CD4-positive, alpha-beta T cell treated with Interleukin-4 for 1 hour (primary cell): ENCODE results near the gene SIX1.

ENCODE experiments used
- DNase-seq, 2 donors: peaks; one replicate each; pipeline ENCODE4 v3.0.0-alpha.2; 2020 to 2022

The SIX1 gene

DNA sequence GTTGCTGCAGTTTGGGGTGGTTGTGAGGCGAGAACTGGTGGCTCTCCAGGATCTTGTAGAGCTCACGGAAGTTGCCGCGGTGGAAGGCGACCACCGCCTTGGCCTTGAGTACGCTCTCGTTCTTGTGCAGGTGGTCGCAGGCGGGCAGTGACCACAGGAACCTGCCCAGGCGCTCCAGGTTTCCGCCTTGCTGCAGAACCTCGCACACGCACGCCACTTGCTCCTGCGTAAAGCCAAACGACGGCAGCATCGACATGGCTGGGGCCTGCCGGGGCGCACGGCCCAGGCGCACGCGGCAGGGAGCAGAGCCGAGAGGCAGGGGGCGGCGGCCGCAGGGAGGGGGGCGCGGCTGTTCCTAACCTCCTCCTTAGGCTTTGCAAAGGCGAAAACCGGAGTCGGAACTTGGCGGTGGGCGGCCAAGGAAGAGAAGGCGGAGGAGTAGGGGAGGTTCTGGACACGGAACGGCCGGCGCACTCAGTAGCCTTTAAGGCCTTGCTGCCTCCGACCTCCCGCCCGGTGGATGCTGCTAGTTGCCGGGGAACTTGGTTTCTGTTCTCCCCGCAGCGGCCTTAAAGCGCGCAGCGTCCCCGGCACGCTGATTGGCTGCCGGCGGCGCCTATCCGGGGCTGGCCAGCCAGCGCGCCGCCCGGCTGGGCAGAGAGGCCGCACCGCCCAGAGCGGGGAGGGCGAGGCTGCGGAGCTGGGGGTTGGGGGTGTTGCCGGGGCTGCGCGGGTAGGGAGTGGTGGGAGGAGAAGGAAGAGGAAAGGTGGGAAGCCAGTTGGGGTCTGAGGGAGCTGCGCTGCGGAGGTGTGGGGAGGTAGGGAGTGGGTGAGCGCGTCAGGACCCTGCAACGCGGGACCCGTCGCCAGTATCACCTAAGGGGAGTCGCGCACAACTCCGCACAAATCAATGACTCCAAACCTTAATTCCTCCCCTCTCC is at the start of gene SIX1:
Gene SIX1, minus strand, starts transcription at position 544 of the 941 bp plus-strand sequence. Its CDS starts 288 bp downstream, at position 256.
- DNase-seq: peak in 1 of 2 donors; percentile 20

DNA sequence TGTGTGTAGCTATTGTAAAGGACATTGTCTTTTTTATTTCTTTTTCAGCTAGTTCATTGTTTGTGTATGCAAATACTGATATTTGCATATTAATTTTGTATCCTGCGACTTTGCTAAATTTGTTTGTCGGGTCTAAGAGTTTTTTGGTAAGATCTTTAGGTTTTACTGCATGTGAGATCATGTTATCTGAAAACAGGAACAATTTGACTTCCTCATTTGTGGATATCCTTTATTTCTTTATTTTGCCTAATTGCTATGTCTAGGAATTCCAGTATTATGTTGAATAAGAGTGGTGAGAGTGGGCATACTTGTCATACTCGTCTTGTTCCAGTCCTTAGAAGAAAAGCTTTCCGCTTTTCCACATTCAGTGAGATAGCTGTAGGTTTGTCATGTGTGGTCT is 46.0 kb upstream of the SIX1 start:
- DNase-seq: no peak

DNA sequence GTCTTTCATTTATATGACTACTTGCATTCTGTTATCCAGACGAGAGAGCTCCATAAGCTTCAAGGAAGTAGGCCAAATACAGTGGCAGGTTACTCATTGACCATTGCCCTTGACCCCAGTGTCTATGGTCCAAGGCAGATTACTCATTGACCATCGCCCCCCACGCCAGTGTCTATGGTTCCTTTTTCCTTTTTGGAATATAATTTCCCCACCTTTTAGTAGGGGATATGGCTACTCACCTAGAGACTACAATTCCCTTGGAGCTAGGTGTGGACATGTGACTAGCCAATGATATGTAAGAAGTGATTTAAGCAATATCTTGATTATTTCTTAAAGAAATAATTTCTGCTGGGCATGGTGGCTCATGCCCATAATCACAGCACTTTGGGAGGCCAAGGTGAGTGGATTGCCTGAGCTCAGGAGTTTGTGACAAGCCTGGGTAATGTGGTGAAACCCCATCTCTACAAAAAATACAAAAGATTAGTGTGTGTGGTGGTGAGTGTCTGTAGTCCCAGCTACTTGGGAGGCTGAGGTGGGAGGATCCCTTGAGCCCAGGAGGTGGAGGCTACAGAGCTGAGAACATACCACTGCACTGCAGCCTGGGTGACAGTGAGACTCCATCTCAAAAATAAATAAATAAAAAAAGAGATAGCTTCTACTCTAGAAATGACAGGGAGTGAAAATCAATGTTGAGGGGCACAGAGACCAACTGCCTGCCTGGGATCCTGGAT is 42.3 kb upstream of the SIX1 start:
- DNase-seq: no peak

DNA sequence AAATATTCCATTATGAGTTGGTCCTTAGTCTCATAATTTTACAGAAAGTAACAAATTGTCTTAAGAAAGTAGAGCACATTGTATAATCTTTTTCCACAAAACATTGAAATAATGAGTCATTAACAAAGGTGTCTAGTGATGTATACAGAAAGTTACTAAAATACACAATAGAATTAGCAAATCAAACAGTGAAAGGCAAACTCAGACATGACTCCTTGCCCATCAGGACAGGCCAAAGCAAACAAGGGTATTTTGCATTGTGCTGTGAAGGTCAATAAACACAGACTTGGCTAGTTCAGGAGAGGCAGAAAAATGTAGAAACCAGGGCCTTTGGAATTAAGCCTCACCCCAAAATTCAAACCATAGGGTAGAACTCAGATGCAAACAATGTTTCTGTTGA is 37.6 kb upstream of the SIX1 start:
- no peak for DNase-seq

DNA sequence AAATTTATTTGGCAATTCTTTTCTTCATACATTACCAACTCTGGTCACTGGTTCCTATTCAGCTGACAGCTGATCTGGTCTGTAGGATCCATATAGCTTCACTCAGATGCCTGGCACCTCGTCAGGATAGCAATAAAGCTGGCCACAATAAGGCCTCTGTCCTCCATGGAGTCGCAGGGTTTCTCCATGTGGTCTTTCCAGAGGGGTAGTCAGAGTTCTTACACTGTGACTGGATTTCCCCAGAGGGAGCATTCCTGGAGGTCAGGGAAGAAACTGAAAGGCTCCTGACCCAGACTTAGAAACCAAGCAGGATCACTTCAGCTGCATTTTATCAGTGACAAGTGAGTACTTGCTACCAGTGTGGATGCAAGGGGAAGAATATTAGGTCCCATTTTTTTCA is 34.9 kb upstream of the SIX1 start:
- DNase-seq: no peak

DNA sequence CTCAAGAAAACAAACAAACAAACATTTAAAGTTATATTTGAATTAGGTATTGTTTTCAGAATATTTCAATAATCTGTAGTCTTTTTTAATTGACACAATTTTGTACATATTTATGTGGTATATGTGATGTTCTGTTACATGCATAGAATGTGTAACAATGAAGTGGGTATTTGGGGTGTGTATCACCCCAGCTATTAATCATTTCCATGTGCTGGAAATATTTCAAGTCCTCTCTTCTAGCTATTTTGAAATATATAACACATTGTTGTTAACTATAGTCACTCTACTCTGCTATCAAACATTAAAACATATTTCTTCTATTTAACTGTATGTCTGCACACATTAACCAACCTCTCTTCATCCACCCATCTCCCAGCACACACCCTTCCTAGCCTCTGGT is 32.0 kb upstream of the SIX1 start:
- no peak for DNase-seq

DNA sequence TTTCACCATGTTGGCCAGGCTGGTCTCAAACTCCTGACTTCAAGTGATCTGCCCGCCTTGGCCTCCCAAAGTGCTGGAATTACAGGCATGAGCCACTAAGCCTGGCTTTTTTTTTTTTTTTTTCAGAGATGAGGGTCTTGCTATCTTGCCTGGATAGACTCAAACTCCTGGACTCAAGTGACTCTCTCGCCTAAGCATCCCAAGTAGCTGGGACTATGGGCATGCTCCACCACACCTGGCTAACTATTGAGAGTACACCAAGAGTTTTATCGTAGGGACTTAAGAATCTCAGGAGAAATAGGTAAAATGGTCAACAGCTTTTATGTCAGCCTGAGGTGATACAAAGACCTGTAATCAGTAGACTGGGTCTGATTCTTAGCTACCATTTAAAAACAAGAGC is 31.2 kb upstream of the SIX1 start:
- DNase-seq: no peak

DNA sequence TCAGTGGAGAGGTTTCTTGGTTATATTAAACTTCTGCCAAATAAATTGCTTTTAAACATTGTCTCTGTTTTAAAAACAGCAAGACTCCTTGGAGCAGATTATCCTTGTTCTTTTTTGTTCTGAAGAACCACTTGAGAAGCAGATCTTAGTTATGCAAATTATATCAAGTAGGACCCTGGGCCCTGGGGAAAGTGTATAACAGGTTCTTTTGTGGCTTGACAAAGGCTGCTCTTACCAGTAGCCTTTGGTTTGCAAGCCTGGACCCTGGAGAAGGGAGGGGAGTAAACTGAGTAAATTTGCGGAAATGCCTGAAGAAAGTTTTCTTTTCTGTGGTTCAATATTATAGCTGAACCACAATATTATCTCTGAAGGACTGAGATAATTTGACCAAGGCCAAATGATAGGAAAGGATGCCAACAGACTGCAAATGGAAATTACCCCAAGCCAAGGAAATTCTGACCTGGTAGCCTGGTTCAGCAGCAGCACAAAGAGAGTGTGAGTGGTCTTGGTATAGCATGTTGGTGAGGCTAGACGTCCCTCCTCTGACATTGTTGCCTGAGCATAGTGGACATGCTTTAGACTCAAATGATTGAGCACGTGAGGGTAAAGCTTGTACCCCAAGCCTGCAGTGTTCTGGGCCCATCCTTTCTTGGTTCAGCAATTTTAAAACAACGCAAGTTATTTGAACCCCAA is 30.4 kb upstream of the SIX1 start:
- no peak for DNase-seq

DNA sequence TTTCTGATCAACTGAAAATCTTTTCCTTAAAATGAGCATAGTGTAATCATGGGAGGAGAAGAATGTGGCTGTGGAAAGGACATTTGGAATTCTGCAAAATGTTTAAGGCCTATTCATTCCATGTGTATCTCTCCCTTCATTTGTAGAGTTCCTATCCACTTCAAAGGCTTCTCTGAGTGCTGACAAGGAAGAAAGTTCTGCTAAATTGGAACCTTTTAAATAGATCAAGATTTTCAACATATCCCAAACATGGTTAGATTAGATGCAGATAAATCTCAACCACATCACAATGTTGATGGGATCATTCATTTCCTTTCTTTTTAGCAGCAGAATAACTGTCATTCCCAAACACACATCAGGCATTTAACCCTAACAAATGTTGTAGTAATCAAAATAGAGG is 28.4 kb upstream of the SIX1 start:
- DNase-seq: no peak

DNA sequence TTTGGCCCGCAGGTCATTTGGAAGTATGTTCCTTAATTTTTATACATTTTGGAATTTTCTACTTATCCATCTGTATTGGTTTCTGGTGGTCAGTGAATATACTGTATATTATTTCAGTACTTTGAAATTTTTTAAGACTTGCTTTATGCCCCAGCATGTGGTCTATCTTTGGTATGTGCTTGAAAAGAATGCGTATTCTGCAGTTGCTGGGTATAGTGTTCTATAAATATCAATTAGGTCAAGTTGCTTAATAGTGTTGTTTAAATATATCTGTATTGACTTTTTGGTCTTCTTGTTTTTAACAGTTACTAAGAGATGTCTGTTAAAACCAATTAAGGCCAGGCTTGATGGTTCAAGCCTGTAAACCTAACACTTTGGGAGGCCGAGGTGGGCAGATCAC is 21.7 kb upstream of the SIX1 start:
- no peak for DNase-seq

DNA sequence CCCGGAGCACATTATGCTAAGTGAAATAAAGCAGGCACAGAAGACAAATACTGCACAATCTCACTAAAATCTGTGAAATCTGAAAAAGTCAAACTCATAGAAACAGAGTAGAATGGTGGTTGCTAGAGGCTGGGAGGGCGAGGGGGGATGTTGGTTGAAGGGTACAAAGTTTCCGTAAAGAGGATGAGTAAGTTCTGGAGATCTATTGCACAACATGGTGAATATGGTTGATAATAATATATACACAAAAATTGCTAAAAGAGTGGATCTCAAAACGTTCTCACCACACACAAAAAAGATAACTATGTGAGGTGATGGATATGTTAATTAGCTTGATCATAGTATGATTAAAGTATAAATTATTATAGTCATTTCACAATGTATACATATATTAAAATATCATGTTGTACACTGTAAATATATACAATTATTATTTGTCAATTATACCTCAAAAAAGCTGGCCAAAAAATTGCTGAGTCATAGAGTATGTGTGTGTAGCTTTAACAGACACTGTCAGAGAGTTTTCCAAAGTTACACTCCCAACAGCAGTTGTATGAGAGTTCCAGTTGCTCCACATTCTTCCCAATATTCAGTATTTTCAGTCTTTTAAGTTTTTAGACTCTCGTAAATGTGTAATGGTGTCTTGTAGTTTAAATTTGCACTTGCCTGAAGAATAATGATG is 19.3 kb upstream of the SIX1 start:
- DNase-seq: no peak

DNA sequence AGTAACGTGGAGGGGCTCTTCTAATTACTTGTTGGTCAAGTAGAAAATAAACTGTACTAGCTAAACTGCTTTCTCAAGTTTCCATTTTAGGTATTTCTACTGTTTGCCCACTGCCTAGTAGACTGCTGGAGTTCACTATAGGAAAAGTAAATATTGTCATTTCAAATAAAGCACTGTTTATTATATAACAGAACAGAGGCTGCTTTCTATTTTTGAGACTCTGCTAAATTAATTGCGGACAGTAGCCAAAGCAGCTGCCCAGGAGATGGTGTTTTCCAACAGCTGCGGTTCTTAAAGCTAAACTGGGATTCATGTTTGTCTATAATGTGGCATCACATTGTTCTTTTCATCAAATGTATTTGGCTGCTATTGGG is 15.9 kb upstream of the SIX1 start:
- DNase-seq: no peak

DNA sequence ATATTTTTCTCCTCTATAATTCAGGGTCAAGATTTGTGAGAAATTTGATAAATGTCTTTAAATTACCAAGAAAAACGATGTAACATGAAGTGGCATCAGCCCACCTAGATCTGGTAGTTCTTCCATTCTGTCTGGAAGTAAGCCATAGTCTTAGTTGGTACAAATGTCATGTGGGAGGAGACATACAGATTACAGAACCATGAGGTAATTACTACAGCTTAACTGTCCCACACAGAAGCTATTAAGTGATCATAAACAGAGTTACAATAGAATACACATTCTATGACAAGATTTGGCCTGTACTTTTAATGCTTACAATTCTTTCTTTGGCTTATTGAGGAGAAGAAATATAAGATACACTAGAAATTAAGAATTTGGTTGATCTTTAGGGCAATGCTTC is 13.7 kb upstream of the SIX1 start:
- DNase-seq: no peak

DNA sequence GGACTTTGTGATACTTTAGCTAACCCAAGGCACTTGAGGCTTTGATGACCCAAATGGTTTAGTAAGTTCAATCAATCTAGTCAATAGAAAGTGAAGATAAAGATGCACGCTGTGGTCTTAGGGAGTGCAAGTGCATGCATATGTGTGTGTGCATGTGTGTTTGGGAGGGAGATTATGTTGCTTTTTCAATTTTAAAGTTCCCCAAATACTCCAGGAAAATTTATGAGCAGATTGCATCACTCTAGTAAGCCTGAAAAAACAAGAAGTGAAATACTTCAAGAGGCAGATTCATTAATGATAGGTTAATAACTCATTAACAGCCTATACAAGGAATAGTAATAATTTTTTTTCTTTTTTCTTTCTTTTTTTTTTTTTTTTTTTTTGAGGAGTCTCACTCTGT is 12.4 kb upstream of the SIX1 start:
- no peak for DNase-seq

DNA sequence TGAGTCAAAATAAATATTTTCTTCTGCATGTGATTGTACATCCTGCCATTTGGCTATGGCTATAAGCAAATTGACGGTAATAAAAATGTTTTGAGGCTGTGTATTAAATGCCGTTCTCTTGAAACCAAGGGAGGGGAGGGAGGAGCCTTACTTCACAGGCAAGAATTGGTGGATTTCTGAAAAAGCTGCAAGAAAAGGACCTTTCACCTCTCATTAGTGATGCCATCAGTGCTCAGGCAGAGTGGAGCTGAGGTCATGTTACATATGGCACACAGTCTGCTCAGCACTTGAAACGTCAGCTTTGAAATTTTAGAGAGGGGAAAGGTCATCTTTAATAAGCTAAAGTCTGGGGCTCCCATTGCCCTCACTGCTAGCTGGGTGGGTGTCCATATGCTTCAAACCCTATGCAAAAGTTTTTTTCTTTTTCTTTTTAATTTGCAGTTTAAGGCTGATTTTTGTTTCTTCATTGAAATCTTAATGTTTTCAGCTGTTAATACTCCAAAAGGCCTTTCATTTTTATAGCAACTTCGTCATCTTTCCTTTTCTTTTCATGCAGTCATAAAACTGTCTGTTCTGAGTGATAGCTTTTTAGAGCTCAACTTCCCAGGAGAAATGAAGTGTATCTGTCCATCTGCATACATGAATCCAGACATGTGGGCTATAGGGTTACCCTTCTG is 9.8 kb upstream of the SIX1 start:
- DNase-seq: no peak

DNA sequence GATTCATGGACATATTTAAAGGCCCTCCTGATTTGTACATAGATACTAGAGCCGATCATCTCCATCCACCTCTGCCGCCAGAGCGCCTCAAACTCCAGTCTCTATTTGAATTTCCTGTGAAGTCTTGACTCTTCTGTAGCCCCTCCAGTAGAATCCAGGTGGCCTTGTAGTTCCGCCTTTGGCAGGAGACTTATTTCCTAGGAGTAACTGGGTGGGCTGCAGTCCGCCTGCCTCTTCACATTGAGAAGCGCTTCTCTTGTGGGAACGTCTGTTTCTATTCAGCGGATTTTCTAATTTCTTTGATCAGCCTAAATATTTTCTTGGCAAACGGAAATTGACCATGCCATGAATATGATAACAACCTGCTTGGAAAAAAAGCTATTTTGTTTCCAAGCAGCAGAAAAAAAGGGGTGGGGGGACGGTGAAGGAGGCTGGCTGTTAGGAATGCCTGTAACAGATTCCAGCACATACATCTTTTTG is 9.0 kb upstream of the SIX1 start:
- no peak for DNase-seq

DNA sequence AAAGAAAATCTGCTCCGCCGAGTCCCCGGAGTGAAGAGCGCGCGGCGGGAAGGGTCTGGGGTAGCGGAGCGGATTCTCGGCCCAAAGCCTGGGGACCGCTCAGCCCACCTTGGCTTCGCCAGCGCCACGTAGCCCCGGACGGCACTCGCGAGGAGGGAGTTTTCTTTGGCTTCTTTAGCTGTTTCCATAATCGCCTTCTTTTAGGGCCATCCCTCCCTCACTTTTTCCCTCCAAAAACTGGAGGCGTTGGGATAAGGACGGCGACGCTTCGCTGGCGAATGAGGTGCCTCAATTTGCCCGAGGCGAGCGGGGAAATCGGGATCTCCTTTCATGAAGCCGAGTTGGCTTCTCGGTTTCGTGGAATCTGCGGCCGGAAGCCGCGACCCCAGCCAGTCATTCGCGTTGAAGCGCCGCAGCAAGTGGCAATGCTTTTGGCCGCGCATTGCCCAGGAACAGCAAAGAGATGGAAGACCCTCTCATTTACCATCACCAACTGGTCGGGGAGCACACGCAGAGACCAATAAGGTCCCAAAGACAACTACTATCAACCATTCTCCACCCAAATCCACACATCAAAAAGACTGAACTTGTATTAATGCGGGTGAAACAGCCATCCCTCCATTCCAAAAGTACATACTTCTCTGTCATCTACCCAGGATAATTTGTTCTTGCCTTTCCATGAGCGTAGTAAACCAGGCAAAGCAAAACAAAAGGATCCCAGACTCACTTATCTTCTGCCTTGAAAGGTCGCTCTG is 8.4 kb upstream of the SIX1 start:
- DNase-seq: no peak

DNA sequence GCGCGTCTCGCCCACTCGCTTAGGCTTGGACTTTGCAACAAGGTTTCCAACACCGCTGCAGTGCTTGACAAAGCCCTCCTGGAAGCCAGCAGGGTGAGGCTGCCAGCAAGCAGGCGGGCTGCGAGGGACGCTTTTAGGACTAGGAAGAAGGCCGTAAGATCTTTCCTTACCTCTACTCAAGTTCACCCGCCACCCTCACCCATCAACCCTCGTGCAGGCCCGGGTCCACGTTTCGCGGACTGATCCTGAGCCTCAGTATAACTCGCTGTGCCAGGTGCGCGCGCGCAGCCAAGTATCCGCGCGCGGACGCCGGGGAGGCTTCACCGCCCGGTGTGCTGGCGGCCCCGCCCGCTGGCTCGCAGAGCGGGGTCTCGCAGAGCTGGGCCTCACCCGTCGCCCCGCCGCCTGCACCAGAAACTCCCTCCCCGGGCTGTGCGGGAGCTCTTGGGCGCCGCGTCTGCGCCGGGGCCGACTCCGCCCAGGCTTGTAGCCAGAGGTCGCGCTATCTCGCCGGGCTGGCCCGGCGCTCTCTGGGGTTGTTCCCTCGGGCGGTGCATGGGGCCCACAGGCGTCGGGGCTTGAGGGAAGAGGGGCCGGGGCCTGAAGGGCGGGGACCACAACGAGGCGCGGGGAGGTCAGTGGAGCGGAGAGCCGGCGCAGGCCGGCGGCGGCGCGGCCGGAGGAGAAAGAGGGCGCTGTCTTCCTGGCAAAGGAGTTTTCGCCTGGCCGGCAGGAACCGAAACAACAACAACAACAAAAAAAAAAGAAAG is 7.6 kb upstream of the SIX1 start:
- DNase-seq: peak in 1 of 2 donors; percentile 45

DNA sequence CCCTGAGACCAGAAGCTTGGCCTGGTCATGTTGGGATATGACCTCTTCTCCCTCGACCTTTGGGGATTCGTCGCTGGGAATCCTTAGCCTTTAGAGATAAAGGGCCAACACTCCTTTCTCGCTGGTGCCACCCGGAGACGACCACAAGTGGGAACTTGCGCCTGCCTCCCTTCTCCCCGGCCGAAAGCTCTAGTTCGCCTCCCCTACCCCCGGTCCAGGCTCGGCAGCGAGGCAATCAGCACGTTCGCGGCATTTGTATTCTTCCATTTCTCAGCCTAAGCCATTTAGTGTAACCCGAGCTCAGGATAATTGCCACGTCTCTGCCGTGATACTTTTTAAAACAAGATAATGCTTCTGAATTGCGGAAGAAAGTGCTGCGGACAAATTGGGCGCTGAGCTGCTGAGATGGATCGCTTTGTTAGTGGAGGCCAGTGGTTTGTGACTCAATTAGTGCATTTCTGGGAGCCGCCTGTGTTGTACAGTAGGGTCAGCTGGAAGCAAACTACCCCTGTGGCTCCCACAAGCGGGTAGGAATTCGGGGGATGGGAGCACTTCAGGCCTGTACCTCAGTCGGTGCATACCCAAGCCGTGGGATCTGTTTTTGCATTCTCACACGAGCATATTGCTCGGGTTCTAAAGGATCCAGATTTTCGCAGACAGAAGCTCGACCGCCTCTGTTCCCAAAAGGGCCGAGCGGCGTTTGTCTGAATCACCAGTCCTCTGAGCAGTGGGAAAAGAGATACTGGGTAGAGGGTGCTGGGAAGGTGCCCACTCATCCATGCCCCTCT is 6.8 kb upstream of the SIX1 start:
- DNase-seq: no peak
